GM19351 (cell line): ENCODE results near the gene GNL3L.
"Not testable (repeated sequence)": the region's sequence is repeated elsewhere in the genome, so short reads cannot be mapped to it uniquely, and the experiment has no call there.

Experiments
- ATAC-seq: cut with Tn5 transposase; IDR thresholded peaks from one replicate; pipeline ENCODE4 v1.9.1; 2021; ENCODE audit warnings: mild to moderate bottlenecking, moderate library complexity; ENCODE audit not compliant: unreplicated experiment

Gene GNL3L, protein sequence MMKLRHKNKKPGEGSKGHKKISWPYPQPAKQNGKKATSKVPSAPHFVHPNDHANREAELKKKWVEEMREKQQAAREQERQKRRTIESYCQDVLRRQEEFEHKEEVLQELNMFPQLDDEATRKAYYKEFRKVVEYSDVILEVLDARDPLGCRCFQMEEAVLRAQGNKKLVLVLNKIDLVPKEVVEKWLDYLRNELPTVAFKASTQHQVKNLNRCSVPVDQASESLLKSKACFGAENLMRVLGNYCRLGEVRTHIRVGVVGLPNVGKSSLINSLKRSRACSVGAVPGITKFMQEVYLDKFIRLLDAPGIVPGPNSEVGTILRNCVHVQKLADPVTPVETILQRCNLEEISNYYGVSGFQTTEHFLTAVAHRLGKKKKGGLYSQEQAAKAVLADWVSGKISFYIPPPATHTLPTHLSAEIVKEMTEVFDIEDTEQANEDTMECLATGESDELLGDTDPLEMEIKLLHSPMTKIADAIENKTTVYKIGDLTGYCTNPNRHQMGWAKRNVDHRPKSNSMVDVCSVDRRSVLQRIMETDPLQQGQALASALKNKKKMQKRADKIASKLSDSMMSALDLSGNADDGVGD

GRCh38 chrX:54529552-54530356 lies at the start of gene GNL3L:
TSS of gene GNL3L (plus strand) at chrX:54530219. CDS start at chrX:54532567, 2,348 bp downstream.
- ATAC-seq: peak; percentile 80

GRCh38 chrX:54482839-54483593 lies 47.0 kb upstream of the GNL3L start:
- ATAC-seq: no peak

GRCh38 chrX:54483946-54484345 lies 46.1 kb upstream of the GNL3L start:
- ATAC-seq: no peak

- no peak for ATAC-seq
These were observed 45.4 kb upstream of the GNL3L start for GRCh38 chrX:54484666-54485065.

GRCh38 chrX:54489819-54490218 lies 40.2 kb upstream of the GNL3L start:
- not testable (repeated sequence) for ATAC-seq

DNA sequence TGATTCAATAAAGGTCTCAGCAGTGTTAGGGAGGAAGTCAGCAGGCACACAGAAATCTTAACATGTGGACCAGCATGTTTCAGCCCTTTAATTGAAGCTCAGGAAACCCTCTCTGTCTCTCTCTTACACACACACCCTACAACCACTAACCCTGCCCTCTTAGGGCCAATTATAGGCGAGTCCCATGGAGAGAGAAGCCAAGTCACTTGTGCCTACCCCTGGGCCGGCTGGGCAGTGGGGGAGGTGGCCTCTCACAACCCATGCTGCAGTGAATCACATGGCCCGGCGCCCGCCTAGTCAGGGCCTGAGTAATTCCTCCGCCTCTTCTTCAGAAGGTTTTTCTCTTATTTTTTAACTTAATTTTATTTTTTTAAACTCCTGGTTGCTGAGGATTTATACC lies 37.7 kb upstream of the GNL3L start:
- no peak for ATAC-seq

GRCh38 chrX:54494166-54494988 lies 35.6 kb upstream of the GNL3L start:
- ATAC-seq: no peak

DNA sequence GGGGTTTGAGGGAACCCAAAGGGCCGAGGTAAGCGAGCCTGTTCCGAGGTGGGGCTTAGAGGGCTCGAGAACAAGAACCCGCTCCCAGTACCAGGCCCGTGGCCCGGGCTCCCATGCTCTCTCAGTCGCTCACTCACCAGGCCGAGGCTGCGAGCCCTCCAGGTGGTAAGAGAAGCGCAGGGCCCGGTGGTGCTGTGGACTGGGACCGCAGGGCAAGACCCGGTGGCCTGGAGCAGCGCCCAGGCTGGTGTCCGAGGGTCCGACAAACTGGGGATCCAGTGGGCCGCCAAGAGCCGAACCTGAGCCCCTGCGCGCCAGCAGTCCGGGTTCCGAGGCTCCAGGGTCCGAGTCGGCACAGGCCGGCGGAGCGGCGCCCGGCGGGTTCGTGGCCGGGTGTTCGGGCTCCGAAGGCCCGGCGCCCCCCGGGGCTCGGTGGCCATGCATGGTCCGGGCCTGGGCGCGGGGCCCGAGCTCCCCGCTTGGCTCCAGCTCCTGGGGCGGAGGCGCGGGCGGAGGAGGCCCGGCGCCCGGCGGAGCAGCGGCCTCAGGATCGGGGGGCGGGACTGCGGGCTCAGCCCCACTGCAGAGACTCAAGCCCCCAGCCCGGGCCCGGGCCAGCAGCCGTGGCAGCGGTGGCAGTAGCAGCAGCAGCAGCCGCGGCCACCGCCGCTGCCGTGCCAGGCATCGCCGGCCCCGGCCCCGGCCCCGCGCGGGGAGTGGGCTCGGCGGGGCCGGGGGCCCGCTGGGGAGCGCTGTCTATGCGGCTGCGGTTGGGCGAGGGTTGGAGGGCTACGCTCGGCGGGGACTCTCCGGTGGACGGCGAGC lies 34.8 kb upstream of the GNL3L start:
- no peak for ATAC-seq

DNA sequence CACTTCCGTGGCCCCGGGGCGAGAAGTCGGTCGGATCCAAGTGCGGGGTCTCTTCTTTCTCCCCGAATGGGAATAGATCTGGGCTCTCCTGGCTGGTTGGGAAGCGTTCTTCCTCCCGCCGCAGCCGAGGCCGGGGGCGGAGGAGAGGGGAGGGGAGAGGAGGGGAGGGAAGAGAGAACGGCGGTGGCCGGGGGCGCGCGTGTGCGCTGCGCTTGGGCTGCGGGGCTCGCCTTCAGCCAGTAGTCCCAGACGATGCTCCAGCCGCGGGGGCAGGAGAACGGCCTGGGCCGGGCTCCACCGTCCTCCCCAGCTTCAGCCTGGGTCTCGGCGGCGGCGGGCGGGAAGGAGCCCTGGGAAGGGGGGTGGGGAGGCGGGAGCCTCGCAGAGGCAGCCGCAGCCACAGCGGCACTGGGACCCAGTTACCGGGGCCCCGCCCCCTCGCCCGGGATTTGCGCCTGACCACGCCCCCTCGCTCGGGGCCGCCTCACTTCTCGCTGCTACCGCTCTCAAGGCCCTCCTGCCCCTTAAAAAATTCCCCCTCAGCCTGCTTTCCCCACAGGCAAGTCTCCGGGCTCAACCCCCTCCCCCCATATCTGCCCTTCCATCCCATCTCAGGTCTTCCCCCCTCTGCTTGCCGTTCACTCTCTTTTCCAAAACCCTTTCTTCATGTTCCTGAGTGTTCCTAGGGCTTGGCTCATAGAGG lies 34.1 kb upstream of the GNL3L start, which contains the start of gene FGD1:
Gene FGD1 (minus strand): TSS at position 421 of the 703 bp plus-strand sequence. CDS start 802 bp downstream, outside the sequence.
- ATAC-seq: peak; percentile 49

- no peak for ATAC-seq
These were observed 33.5 kb upstream of the GNL3L start for GRCh38 chrX:54496517-54496852.

DNA sequence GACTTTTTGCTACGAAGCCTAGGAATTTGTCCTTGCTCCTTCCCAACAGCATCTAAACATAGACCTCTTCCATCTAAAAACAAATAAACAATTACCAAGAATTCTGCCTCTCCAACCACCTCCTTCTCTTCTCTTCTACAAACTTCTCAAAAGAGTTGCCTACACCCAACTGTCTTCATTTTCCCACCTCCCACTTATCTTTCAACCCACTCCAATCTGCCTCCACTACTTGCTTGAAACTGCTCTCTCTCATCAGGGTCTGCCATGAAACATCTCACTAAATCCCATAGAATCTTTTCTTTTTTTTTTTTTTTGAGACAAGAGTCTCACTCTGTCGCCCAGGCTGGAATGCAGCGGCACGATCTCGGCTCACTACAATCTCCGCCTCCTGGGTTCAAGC lies 33.1 kb upstream of the GNL3L start:
- no peak for ATAC-seq

DNA sequence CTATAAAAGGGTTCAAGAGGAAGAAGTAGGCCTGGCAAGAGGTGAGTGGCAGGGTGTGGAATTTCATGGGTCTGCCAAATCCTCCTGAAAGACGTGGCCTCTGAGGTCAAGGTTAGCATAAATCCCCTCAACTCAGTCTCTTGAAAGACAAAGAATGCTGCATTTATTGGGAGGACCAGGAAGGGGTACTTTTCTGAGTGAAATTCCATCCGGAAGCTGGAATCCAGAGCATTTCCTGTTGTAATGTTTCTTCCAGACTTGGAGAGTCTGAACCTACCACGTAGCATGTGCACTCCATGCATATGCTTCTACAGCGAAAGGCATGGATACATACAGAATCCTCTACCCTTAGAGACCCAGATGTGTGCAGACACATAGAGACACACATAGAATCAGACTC lies 20.6 kb upstream of the GNL3L start:
- ATAC-seq: no peak

GRCh38 chrX:54529151-54529550 lies 868 bp upstream of the GNL3L start:
- ATAC-seq: no peak

DNA sequence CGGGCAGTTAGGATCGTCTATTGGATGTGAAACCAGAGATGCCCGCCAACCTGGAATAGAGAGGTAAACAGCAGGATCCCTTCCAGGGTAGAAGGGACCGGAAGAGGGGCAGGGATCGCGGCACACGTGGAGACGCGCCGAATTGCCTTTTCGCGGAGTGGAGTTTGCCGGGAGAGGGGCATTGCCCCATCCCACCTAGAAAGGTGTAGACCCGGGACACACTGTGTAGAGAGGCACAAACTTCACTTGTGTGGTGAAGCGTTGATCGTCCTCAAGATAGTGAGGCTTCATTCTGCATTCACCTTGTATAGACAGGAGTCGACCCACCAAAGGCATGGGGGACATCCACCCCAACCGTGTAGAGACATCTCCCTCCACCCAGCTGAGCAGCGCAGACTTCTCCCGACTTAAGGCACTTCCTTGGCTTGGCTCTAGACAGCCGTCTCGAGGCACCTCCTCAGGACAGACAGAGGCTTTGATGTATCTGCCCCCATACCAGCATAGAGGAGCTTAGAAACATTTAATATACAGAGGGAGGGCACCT lies 410 bp downstream of the GNL3L start:
- peak; percentile 19 for ATAC-seq

- no peak for ATAC-seq
These were observed 4.3 kb downstream of the GNL3L start for GRCh38 chrX:54534271-54534670.

GRCh38 chrX:54540289-54540688 lies 10.3 kb downstream of the GNL3L start:
- no peak for ATAC-seq

GRCh38 chrX:54542239-54542638 lies 12.2 kb downstream of the GNL3L start:
- ATAC-seq: not testable (repeated sequence)

DNA sequence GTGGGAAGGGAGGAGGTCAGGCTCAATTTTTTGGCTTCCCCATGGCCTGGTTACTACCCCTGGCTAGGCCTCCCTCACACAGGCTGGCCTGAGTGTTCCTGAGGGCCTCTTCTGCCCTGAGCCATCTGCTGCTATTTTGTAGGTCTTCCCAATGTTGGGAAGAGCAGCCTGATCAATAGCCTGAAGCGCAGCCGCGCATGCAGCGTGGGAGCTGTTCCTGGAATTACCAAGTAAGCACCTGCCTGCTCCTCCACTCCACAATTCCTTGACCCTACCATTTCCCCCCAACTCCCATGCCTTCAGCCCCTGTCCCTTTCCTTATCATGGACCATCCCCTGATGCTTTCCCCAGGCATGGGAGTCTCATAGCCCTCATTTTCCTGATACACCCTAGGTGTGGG lies 20.8 kb downstream of the GNL3L start:
- ATAC-seq: no peak
